ENCODE results near the gene ALDH4A1. TPM values are rescaled to one million over a fixed set of nuclear protein-coding genes. Genes with fewer than 3 reads are reported as not detected.
A peak's percentile ranks its signal among the peaks of the same experiment; 100 is the strongest.

The ALDH4A1 gene
- total RNA-seq, 1 donor from 2014 or later, result 21.8 TPM

DNA sequence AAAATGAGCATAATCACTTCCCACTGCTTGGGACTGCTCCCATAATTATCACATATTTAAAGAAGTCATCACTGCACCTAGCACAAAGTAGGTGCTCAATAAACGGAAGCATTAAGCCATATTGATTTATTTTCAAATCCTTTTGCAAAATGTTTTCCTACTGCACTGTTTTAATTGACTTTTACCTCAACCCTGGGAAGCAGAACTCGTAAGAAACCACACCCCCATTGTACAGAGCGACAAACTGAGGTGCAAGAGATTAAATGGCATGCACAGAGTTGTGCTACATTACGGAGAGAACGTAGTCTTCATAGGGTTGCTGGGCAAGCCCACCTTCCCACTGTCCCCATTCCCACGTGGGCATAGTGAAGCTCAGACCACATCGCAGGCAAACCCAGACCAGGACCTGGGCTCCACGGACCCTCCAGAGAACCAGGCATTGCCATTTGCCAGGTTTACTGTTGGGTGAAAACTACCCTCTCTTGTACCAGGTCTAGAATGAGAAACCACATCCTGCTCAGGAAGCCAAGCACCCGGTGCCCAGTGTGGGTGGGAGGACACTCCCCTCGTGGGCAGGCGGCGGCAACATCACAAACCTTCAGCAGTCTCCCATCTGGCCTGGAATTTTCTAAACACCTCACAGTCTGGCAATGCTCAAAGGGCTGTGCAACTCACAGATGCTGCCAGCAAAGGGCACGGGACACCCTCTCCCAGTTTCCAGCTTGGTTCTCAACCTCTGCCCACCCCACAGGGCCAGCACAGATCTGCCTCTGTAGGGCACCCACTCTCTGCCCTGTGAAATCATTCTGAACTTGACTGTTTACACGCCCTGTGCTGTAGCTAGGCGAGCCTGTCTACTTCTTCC is 45.9 kb upstream of the ALDH4A1 start:
- H3K4me1 ChIP-seq, result peaks cover 28% of the 10 kb centered on the region
- Mint-ChIP-seq H3K4me1 (peaks cover 62% of the 10 kb centered on the region), H3K9me3 (no peaks in the 10 kb centered on the region), H3K27me3 (ENCODE audit: insufficient read depth, low read depth) (peaks cover 5% of the 10 kb centered on the region), H3K36me3 (no peaks in the 10 kb centered on the region), H3K27ac (no peak overlapping the region), H3K4me3 (no peak overlapping the region)
- H3K4me3 ChIP-seq, result no peak overlapping the region
- H3K79me2 ChIP-seq (ENCODE audit: low read depth), result no peaks in the 10 kb centered on the region
- no peak overlapping the region for H3K9ac ChIP-seq
- no peaks in the 10 kb centered on the region for H4K20me1 ChIP-seq (ENCODE audit: low read depth)
- no peaks in the 10 kb centered on the region for H3K36me3 ChIP-seq
- H3F3A ChIP-seq (ENCODE audit: low read depth), result peaks cover 16% of the 10 kb centered on the region
- H3K27ac ChIP-seq, result no peak overlapping the region
- DNase-seq (ENCODE audit: low spot score), result no peak
- TF ChIP-seq EZH2phosphoT487 (IDR thresholded peaks at IDR 0.05) (no peak), EZH2 (IDR thresholded peaks at IDR 0.05) (no peak), CTCF (IDR thresholded peaks at IDR 0.05) (no peak)
- H3K27me3 ChIP-seq, result peaks cover 6% of the 10 kb centered on the region
- no peak overlapping the region for H2AFZ ChIP-seq (replicated peaks)
- H3K9me3 ChIP-seq (ENCODE audit: low read depth), result no peaks in the 10 kb centered on the region
- H3K4me2 ChIP-seq, result no peak overlapping the region

- H3K79me2 ChIP-seq (ENCODE audit: low read depth), result no peaks in the 10 kb centered on the region
- no peak overlapping the region for H3K4me3 ChIP-seq
- no peak overlapping the region for H3K4me2 ChIP-seq
- Mint-ChIP-seq H3K27ac (no peak overlapping the region), H3K4me1 (peaks cover 62% of the 10 kb centered on the region), H3K27me3 (ENCODE audit: insufficient read depth, low read depth) (peaks cover 5% of the 10 kb centered on the region), H3K4me3 (no peak overlapping the region), H3K36me3 (no peaks in the 10 kb centered on the region), H3K9me3 (no peaks in the 10 kb centered on the region)
- H3K4me1 ChIP-seq, result peaks cover 28% of the 10 kb centered on the region
- TF ChIP-seq EZH2phosphoT487 (IDR thresholded peaks at IDR 0.05) (no peak), EZH2 (IDR thresholded peaks at IDR 0.05) (no peak), CTCF (IDR thresholded peaks at IDR 0.05) (no peak)
- peaks cover 16% of the 10 kb centered on the region for H3F3A ChIP-seq (ENCODE audit: low read depth)
- no peaks in the 10 kb centered on the region for H4K20me1 ChIP-seq (ENCODE audit: low read depth)
- H3K36me3 ChIP-seq, result no peaks in the 10 kb centered on the region
- no peak overlapping the region for H2AFZ ChIP-seq (replicated peaks)
- no peak for DNase-seq (ENCODE audit: low spot score)
- no peak overlapping the region for H3K27ac ChIP-seq
- no peaks in the 10 kb centered on the region for H3K9me3 ChIP-seq (ENCODE audit: low read depth)
- H3K27me3 ChIP-seq, result no peaks in the 10 kb centered on the region
- no peak overlapping the region for H3K9ac ChIP-seq
Measured at GRCh38 chr1:18947570-18947969, 45.2 kb upstream of the ALDH4A1 start.

DNA sequence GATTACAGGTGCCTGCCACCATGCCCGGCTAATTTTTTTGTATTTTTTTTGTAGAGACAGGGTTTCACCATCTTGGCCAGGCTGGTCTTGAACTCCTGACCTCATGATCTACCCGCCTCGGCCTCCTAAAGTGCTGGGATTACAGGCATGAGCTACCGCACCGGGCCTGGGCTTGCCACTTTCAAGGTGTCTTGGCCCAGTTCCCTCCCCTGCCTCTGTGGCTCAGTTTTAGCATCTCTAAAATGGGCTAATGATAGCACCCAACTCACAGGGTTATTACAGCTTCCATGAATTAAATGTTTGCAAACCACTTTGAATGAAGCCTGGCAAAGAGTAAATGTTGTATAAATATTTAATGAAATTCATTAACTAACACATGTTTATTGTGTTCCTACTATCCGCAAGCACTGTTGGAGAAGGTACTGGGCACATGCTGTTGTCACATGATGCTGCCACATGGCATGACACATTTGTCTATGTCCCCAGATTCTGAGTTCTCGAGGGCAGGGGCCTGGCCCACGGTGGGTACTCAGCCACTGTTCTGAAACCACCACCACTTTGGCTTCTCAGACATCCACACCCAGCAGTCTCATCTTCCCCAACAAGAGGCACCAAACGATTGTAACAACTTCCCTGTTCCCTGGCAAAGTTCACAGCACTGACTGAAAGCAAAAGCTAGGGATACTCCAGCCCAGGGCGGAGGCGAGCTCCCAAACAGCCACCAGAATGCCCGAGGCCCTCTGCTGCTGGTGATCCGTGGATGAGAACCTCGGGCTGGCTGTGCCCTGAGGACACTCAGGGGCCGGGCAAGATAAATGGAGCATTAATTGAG is 44.4 kb upstream of the ALDH4A1 start:
- Histone ChIP-seq H3K4me3 (no peak overlapping the region), H2AFZ (replicated peaks) (no peak overlapping the region), H3K27me3 (no peaks in the 10 kb centered on the region), H3K79me2 (ENCODE audit: low read depth) (no peaks in the 10 kb centered on the region), H3K9ac (no peak overlapping the region), H3K27ac (no peak overlapping the region), H3F3A (ENCODE audit: low read depth) (peaks cover 19% of the 10 kb centered on the region), H3K4me2 (no peak overlapping the region), H4K20me1 (ENCODE audit: low read depth) (peaks cover under 1% of the 10 kb centered on the region), H3K4me1 (peaks cover 31% of the 10 kb centered on the region), H3K36me3 (no peaks in the 10 kb centered on the region), H3K9me3 (ENCODE audit: low read depth) (no peaks in the 10 kb centered on the region)
- Mint-ChIP-seq H3K27me3 (ENCODE audit: insufficient read depth, low read depth) (peaks cover 5% of the 10 kb centered on the region), H3K27ac (peak overlapping the region; percentile 61), H3K36me3 (no peaks in the 10 kb centered on the region), H3K4me1 (peaks cover 70% of the 10 kb centered on the region), H3K9me3 (no peaks in the 10 kb centered on the region), H3K4me3 (no peak overlapping the region)
- TF ChIP-seq EZH2 (IDR thresholded peaks at IDR 0.05) (no peak), EZH2phosphoT487 (IDR thresholded peaks at IDR 0.05) (no peak), CTCF (IDR thresholded peaks at IDR 0.05) (no peak)
- DNase-seq (ENCODE audit: low spot score), result no peak
